HepG2 (cell line): ENCODE measurements around the gene NFX1. TPM values are rescaled to one million over a fixed set of nuclear protein-coding genes. Genes with fewer than 3 reads are reported as not detected.

Experiments used
- CHD2 ChIP-seq: IDR thresholded peaks from 2 replicates; pipeline ENCODE4 v1.6.1; 2011; ENCODE audit warnings: low read depth, low read length, improper control_type of control experiment
- E2F5 ChIP-seq: sonication (generic); formaldehyde crosslinking; conservative IDR thresholded peaks from 2 replicates; pipeline ENCODE4 v1.4.0; 2020; ENCODE audit warnings: missing genetic modification reagents
- ELF3 ChIP-seq: IDR thresholded peaks from 2 replicates; pipeline ENCODE4 v1.6.1; 2016; ENCODE audit warnings: missing genetic modification reagents, missing compliant biosample characterization
- EP300 ChIP-seq, 3 experiments: sonication (generic) in 1 of 3; formaldehyde crosslinking in 1 of 3; IDR thresholded peaks; 2 replicates each; pipeline versions ENCODE4 v1.5.1 to v1.6.1; 2011 to 2020; ENCODE audit warnings: low read depth in 2 of 3, low read length in 2 of 3, borderline replicate concordance in 1 of 3, improper control_type of control experiment in 1 of 3, mild to moderate bottlenecking in 1 of 3, missing genetic modification reagents in 1 of 3, moderate library complexity in 1 of 3
- ETV5 ChIP-seq: IDR thresholded peaks from 2 replicates; pipeline ENCODE4 v1.6.1; 2018; ENCODE audit warnings: missing biosample characterization, missing genetic modification reagents, inconsistent platforms, borderline replicate concordance
- GATAD1 ChIP-seq: IDR thresholded peaks from 2 replicates; pipeline ENCODE4 v1.6.1; 2016; ENCODE audit warnings: missing genetic modification reagents, missing compliant biosample characterization
- HCFC1 ChIP-seq: fragments of 150-350 bp; IDR thresholded peaks from 2 replicates; pipeline ENCODE4 v1.6.1; 2014; ENCODE audit warnings: low read depth, low read length
- HDAC1 ChIP-seq: sonication (generic); formaldehyde crosslinking; IDR thresholded peaks from 2 replicates; pipeline ENCODE4 v1.5.1; 2020; ENCODE audit warnings: mild to moderate bottlenecking, missing genetic modification reagents
- HDAC2 ChIP-seq: sonication (generic); formaldehyde crosslinking; IDR thresholded peaks from 2 replicates; pipeline ENCODE4 v1.4.0; 2020; ENCODE audit warnings: missing genetic modification reagents
- KMT2A ChIP-seq: sonication (generic); formaldehyde crosslinking; IDR thresholded peaks from 2 replicates; pipeline ENCODE4 v1.4.0; 2020; ENCODE audit warnings: missing genetic modification reagents
- MTA1 ChIP-seq: sonication (generic); formaldehyde crosslinking; IDR thresholded peaks from 2 replicates; pipeline ENCODE4 v1.4.0; 2020; ENCODE audit warnings: missing genetic modification reagents, mild to moderate bottlenecking, borderline replicate concordance
- NCOA2 ChIP-seq: sonication (generic); formaldehyde crosslinking; IDR thresholded peaks from 2 replicates; pipeline ENCODE4 v1.8.0; 2022; ENCODE audit warnings: inconsistent platforms
- NFKBIZ ChIP-seq: IDR thresholded peaks from 2 replicates; pipeline ENCODE4 v1.6.1; 2018; ENCODE audit warnings: missing genetic modification reagents, missing compliant biosample characterization
- SMAD3 ChIP-seq: sonication (generic); formaldehyde crosslinking; IDR thresholded peaks from 2 replicates; pipeline ENCODE4 v1.4.0; 2020; ENCODE audit warnings: missing genetic modification reagents
- ZBTB7A ChIP-seq: sonication (generic); formaldehyde crosslinking; IDR thresholded peaks from 2 replicates; pipeline ENCODE4 v1.8.0; 2022; ENCODE audit warnings: mild to moderate bottlenecking, missing genetic modification reagents
- ZGPAT ChIP-seq: IDR thresholded peaks from 2 replicates; pipeline ENCODE4 v1.6.1; 2016; ENCODE audit warnings: mild to moderate bottlenecking
- ZNF296 ChIP-seq: sonication (generic); formaldehyde crosslinking; conservative IDR thresholded peaks from 2 replicates; pipeline ENCODE4 v1.5.0; 2020; ENCODE audit warnings: mild to moderate bottlenecking, missing genetic modification reagents
- ZNF343 ChIP-seq: sonication (generic); formaldehyde crosslinking; IDR thresholded peaks from 2 replicates; pipeline ENCODE4 v1.4.0; 2020; ENCODE audit warnings: mild to moderate bottlenecking, missing genetic modification reagents
- ZNF367 ChIP-seq: sonication (generic); formaldehyde crosslinking; IDR thresholded peaks from 2 replicates; pipeline ENCODE4 v1.4.0; 2020; ENCODE audit warnings: missing genetic modification reagents, borderline replicate concordance
- ZNF432 ChIP-seq: sonication (generic); formaldehyde crosslinking; IDR thresholded peaks from 2 replicates; pipeline ENCODE4 v1.5.0; 2020; ENCODE audit warnings: missing genetic modification reagents, mild to moderate bottlenecking, borderline replicate concordance
- ZSCAN21 ChIP-seq: sonication (generic); formaldehyde crosslinking; IDR thresholded peaks from 2 replicates; pipeline ENCODE4 v1.8.0; 2022; ENCODE audit warnings: mild to moderate bottlenecking, missing genetic modification reagents, moderate library complexity, borderline replicate concordance
- ZSCAN25 ChIP-seq: sonication (generic); formaldehyde crosslinking; IDR thresholded peaks from 2 replicates; pipeline ENCODE4 v1.8.0; 2022; ENCODE audit warnings: mild to moderate bottlenecking, missing genetic modification reagents
- polyA plus RNA-seq, 8 experiments: library from polyadenylated mRNA; depleted of rRNA in 3 of 8; stranded (reverse) in 7 of 8; unstranded in 1 of 8; fragments of >200 nt; fragmentation: Illumina TruSeq in 4 of 8; extraction: Trizol in 4 of 8; gene quantifications; 2 replicates each; pipeline versions ENCODE4 v1.2.1 to v1.2.3, GENCODE V29; 2011 to 2016; ENCODE audit warnings: low read depth in 4 of 8, missing spikeins in 1 of 8, mixed read lengths in 1 of 8; ENCODE audit not compliant: insufficient read depth in 1 of 8
- total RNA-seq, 5 experiments: library from RNA; depleted of rRNA; stranded (reverse); fragments of >200 nt; fragmentation: Illumina TruSeq; extraction: Trizol; gene quantifications; 2 replicates each; pipeline ENCODE4 v1.2.3, GENCODE V29; 2016; ENCODE audit warnings: low read depth in 1 of 5
- TF ChIP-seq, protein P1 (sequence below): sonication (generic); formaldehyde crosslinking; IDR thresholded peaks from 2 replicates; pipeline ENCODE4 v1.5.0; 2020; ENCODE audit warnings: mild to moderate bottlenecking, missing genetic modification reagents, moderate library complexity
- TF ChIP-seq, protein P2 (sequence below): IDR thresholded peaks from 2 replicates; pipeline ENCODE4 v1.6.1; 2016; ENCODE audit warnings: low read depth, control low read depth

NFX1 gene
- total and polyA plus RNA-seq, 2 of the 13 experiments (the other 11 are each of a cell fraction or from before 2014, with no cell fraction given) = 23.9 to 27.5 TPM

DNA sequence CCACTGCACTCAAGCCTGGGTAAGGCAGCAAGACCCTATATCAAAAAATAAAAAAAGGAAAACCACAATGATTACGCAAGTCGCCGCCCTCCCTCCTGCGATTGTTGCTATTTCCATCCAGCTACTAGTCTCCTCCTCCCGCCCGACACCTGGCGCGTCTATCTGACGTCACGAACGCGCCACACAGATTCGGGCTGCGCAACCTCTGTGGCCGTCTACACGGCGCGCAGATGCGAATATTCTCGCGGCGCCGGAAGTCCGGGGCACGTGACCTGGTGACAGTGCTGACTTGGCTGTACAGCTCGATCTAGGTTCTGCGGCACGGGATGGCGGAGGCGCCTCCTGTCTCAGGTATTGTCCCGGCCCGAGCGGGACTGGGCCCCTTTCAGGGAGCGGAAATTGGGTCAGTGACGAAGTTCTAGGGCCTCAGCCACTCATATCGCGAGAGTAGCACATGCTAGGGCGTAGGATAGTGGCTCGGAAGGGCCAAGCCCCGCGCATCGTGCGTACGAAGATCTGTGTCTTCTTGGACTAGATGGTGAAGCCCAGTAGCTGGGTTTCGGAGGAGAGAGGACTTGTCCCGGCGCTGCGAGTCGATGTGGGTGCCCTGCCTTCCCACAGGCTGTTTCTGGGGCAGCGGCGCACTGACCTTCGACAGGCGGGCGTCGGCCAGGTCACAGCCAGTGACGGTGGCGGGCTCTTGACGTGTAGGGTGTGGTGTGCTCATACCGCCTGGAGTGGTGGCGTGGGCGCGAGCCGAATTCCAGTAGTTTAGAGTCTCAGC, at the start of gene NFX1 (continued):
- 0 out of 2 replicates have a peak, but pooled peaks have one; percentile 22 for TF ChIP-seq E2F5 (CRISPR knock-in tag)
- no peak; the same call in 1 of the 2 replicates for TF ChIP-seq ZNF432 (CRISPR knock-in tag)
- TF ChIP-seq, protein P1, sequence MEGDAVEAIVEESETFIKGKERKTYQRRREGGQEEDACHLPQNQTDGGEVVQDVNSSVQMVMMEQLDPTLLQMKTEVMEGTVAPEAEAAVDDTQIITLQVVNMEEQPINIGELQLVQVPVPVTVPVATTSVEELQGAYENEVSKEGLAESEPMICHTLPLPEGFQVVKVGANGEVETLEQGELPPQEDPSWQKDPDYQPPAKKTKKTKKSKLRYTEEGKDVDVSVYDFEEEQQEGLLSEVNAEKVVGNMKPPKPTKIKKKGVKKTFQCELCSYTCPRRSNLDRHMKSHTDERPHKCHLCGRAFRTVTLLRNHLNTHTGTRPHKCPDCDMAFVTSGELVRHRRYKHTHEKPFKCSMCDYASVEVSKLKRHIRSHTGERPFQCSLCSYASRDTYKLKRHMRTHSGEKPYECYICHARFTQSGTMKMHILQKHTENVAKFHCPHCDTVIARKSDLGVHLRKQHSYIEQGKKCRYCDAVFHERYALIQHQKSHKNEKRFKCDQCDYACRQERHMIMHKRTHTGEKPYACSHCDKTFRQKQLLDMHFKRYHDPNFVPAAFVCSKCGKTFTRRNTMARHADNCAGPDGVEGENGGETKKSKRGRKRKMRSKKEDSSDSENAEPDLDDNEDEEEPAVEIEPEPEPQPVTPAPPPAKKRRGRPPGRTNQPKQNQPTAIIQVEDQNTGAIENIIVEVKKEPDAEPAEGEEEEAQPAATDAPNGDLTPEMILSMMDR (CRISPR knock-in tag) = no peak
- peak; percentile 43; the same call in 1 of the 2 replicates for TF ChIP-seq MTA1 (CRISPR knock-in tag)
- TF ChIP-seq ZNF296 = 0 out of 2 replicates have a peak, but pooled peaks have one; percentile 7
- peak; percentile 90 for TF ChIP-seq ZSCAN21
- TF ChIP-seq CHD2 = peak; percentile 70; the same call in 1 of the 2 replicates
- TF ChIP-seq ETV5 = peak; percentile 94
- TF ChIP-seq ELF3 = peak; percentile 63
- peak; percentile 89 for TF ChIP-seq HDAC2 (CRISPR knock-in tag)
- TF ChIP-seq EP300 (IDR thresholded peaks at IDR 0.05; ENCODE audit: low read depth in 2 of 2, low read length in 2 of 2) = peak; percentile 43 to 48; a peak in 2 of 4 replicates
- peak; percentile 15; the same call in 1 of the 2 replicates for TF ChIP-seq EP300 (CRISPR knock-in tag; IDR thresholded peaks at IDR 0.05; ENCODE audit: borderline replicate concordance)
- peak; percentile 92 for TF ChIP-seq KMT2A (CRISPR knock-in tag)
- peak; percentile 99 for TF ChIP-seq GATAD1 (CRISPR knock-in tag)
- no peak; the same call in 1 of the 2 replicates for TF ChIP-seq ZNF343
- TF ChIP-seq ZGPAT (CRISPR knock-in tag) = peak; percentile 95
- TF ChIP-seq HDAC1 = peak; percentile 98
- peak; percentile 80; the same call in 1 of the 2 replicates for TF ChIP-seq ZSCAN25
- TF ChIP-seq ZBTB7A (CRISPR knock-in tag) = no peak
- TF ChIP-seq NCOA2 (CRISPR knock-in tag) = peak; percentile 57
- peak; percentile 79 for TF ChIP-seq SMAD3 (CRISPR knock-in tag)
- 0 out of 2 replicates have a peak, but pooled peaks have one; percentile 26 for TF ChIP-seq NFKBIZ
- 0 out of 2 replicates have a peak, but pooled peaks have one; percentile 83 for TF ChIP-seq ZNF367 (CRISPR knock-in tag)
- TF ChIP-seq, protein P2, sequence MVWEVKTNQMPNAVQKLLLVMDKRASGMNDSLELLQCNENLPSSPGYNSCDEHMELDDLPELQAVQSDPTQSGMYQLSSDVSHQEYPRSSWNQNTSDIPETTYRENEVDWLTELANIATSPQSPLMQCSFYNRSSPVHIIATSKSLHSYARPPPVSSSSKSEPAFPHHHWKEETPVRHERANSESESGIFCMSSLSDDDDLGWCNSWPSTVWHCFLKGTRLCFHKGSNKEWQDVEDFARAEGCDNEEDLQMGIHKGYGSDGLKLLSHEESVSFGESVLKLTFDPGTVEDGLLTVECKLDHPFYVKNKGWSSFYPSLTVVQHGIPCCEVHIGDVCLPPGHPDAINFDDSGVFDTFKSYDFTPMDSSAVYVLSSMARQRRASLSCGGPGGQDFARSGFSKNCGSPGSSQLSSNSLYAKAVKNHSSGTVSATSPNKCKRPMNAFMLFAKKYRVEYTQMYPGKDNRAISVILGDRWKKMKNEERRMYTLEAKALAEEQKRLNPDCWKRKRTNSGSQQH (CRISPR knock-in tag) = peak; percentile 62; the same call in 1 of the 2 replicates
- TF ChIP-seq HCFC1 = peak; percentile 74
